Psoas muscle (tissue), 8 donors: ENCODE data around the gene FRYL. TPM values are rescaled to one million over a fixed set of nuclear protein-coding genes. Genes with fewer than 3 reads are reported as not detected.

Source experiments
- ATAC-seq, 4 donors: fragments of 200-7000 bp; cut with Tn5 transposase; one replicate each; pipeline ENCODE4 v1.9.1; 2020; ENCODE audit warnings: moderate library complexity in 3 of 4, mild to moderate bottlenecking in 2 of 4
- DNase-seq, 2 donors: peaks; one replicate each; pipeline ENCODE4 v3.0.0-alpha.2; 2020
- H3K27ac ChIP-seq: fragments of 200-600 bp; one replicate; pipeline ENCODE4 v1.8.0; 2022
- H3K27me3 ChIP-seq, 3 donors: fragments of 200-600 bp in 1 of 3; one replicate each; pipeline versions ENCODE4 v1.6.1 to v1.8.0; 2013 to 2022; ENCODE audit warnings: low read length in 2 of 3, mild to moderate bottlenecking in 2 of 3, moderate library complexity in 1 of 3; ENCODE audit not compliant: insufficient read depth in 3 of 3
- H3K36me3 ChIP-seq, 2 donors: fragments of 200-600 bp in 1 of 2; one replicate each; pipeline versions ENCODE4 v1.6.1 to v1.8.0; 2013 to 2022; ENCODE audit warnings: low read depth in 1 of 2, mild to moderate bottlenecking in 1 of 2, moderate library complexity in 1 of 2; ENCODE audit not compliant: insufficient read depth in 1 of 2
- H3K4me1 ChIP-seq: fragments of 200-600 bp; one replicate; pipeline ENCODE4 v1.8.0; 2022
- H3K4me3 ChIP-seq: fragments of 200-600 bp; one replicate; pipeline ENCODE4 v1.8.0; 2022; ENCODE audit warnings: mild to moderate bottlenecking
- H3K9me3 ChIP-seq: fragments of 200-600 bp; one replicate; pipeline ENCODE4 v1.8.0; 2022
- whole genome bisulfite sequencing, 3 donors: extraction: QIAGEN DNeasy Blood & Tissue Kit; methylation state at CpG; one replicate each; pipeline versions ENCODE4 v1.1.6 to v1.1.7; 2013; 5-methylcytosine and 5-hydroxymethylcytosine counted together
- intact Hi-C, 2 donors: fragments of 100-400 bp; cut with DNase I; formaldehyde crosslinking; loops; one replicate each; pipeline versions ENCODE4 v1.11.0 to v1.14.2; 2022
- polyA plus RNA-seq, 3 donors: library from polyadenylated mRNA; stranded (reverse); fragments of 200-250 nt; gene quantifications; one replicate each; pipeline ENCODE4 v1.2.3, GENCODE V29; 2013
- total RNA-seq, 4 donors: library from RNA; stranded (reverse); fragmentation: NEBNext Ultra II Directional in 2 of 4; extraction: Animal tissue kit (Norgen Biotek cat#: 25700) in 2 of 4; gene quantifications; one replicate each; pipeline versions ENCODE4 v1.2.1 to v1.2.4, GENCODE V29; 2021 to 2023
- TF ChIP-seq, protein P1 (sequence below): fragments of 200-600 bp; IDR thresholded peaks from one replicate; pipeline ENCODE4 v1.8.0; 2022; ENCODE audit warnings: antibody characterized with exemption
- donor health status: healthy with polysubstance abuse.
- donor health status: DM: no; HTN: no; CAD: no; lungs with moderate emphysema.
- donor health status: Bipolar disorder and iron deficiency.
- donor health status: healthy.
- donor health status: DM: yes; HTN: yes; CAD: no.
- donor health status: DM: no; HTN: no; CAD: no.
- donor health status: DM: no; HTN: no; CAD: no.
- donor health status: DM: yes; HTN: yes; CAD: no.

Gene FRYL
- total and polyA plus RNA-seq, 7 donors, result 4.8 to 21.7 (median 15.0) TPM

DNA sequence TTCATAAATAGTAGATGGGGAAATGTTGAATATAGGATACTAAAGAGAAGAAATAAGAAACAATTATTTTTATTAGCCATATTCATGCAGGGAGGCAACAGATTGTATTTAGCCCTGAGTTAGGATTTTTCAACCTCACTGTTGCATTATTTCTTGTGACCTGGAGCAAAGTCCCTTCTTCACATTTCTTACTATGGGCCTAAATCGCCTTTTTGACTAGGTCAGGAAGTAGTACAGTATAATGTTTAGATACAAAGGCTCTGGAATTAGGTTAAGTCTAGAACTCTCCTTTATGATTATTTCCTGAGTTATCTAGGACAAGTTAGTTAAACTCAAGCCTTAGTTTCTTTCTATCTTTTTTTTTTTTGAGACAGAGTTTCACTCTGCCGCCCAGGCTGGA lies 88.0 kb downstream of the FRYL start:
- no peak for DNase-seq
- Histone ChIP-seq H3K4me3 (no peak overlapping the region), H3K4me1 (peaks cover 17% of the 10 kb centered on the region), H3K36me3 (no peaks in the 10 kb centered on the region), H3K9me3 (no peaks in the 10 kb centered on the region), H3K27ac (no peak overlapping the region), H3K27me3 (no peaks in the 10 kb centered on the region)
- intact Hi-C loops, result no loop called here
- WGBS, 3 donors, result 88 to 93% (median 90%) methylated on average over 2 of the region's 2 CpGs
- no peak for ATAC-seq
- TF ChIP-seq, protein P1, sequence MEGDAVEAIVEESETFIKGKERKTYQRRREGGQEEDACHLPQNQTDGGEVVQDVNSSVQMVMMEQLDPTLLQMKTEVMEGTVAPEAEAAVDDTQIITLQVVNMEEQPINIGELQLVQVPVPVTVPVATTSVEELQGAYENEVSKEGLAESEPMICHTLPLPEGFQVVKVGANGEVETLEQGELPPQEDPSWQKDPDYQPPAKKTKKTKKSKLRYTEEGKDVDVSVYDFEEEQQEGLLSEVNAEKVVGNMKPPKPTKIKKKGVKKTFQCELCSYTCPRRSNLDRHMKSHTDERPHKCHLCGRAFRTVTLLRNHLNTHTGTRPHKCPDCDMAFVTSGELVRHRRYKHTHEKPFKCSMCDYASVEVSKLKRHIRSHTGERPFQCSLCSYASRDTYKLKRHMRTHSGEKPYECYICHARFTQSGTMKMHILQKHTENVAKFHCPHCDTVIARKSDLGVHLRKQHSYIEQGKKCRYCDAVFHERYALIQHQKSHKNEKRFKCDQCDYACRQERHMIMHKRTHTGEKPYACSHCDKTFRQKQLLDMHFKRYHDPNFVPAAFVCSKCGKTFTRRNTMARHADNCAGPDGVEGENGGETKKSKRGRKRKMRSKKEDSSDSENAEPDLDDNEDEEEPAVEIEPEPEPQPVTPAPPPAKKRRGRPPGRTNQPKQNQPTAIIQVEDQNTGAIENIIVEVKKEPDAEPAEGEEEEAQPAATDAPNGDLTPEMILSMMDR, result no peak

- no peak for ATAC-seq
- TF ChIP-seq, protein P1, result no peak
- no peak overlapping the region for H3K27ac ChIP-seq
- H3K9me3 ChIP-seq, result no peaks in the 10 kb centered on the region
- no peak for DNase-seq
- no peak overlapping the region for H3K4me3 ChIP-seq
- intact Hi-C loops, result no loop called here
- H3K36me3 ChIP-seq, result no peaks in the 10 kb centered on the region
- H3K4me1 ChIP-seq, result peaks cover 17% of the 10 kb centered on the region
- no peaks in the 10 kb centered on the region for H3K27me3 ChIP-seq
- whole genome bisulfite sequencing, 3 donors, result 63 to 100% (median 95%) methylated on average over 1 of the region's 1 CpG
These were observed 91.1 kb downstream of the FRYL start for GRCh38 chr4:48688953-48689352.

- TF ChIP-seq, protein P1, result no peak
- no peaks in the 10 kb centered on the region for H3K27me3 ChIP-seq
- no peaks in the 10 kb centered on the region for H3K9me3 ChIP-seq
- 75 to 87% (median 86%) methylated on average over 9 to 10 of the region's 10 CpGs for WGBS, 3 donors
- no peak overlapping the region for H3K4me3 ChIP-seq
- ATAC-seq (no peak), DNase-seq (no peak)
- peaks cover 9% of the 10 kb centered on the region for H3K4me1 ChIP-seq
- H3K27ac ChIP-seq, result no peak overlapping the region
- no peaks in the 10 kb centered on the region for H3K36me3 ChIP-seq
- intact Hi-C loops, result no loop called here
These were observed 92.6 kb downstream of the FRYL start for GRCh38 chr4:48687313-48688051.

GRCh38 chr4:48686369-48686768 lies 93.7 kb downstream of the FRYL start:
- H3K36me3 ChIP-seq, result no peaks in the 10 kb centered on the region
- ATAC-seq (no peak), DNase-seq (no peak)
- intact Hi-C loops, result no loop called here
- no peak overlapping the region for H3K27ac ChIP-seq
- no peaks in the 10 kb centered on the region for H3K9me3 ChIP-seq
- H3K4me1 ChIP-seq, result peaks cover 5% of the 10 kb centered on the region
- 83 to 91% (median 83%) methylated on average over 3 of the region's 3 CpGs for WGBS, 3 donors
- no peak overlapping the region for H3K4me3 ChIP-seq
- H3K27me3 ChIP-seq, result no peaks in the 10 kb centered on the region
- TF ChIP-seq, protein P1, result no peak
